GM12878 (cell line): ENCODE results near the gene SHISA9.

Source experiments
- POLR2AphosphoS5 ChIP-seq: IDR thresholded peaks from 2 replicates; pipeline ENCODE4 v1.6.1; 2011; ENCODE audit warnings: mild to moderate bottlenecking, low read length, inconsistent platforms
- SMC3 ChIP-seq: IDR thresholded peaks from 2 replicates; pipeline ENCODE4 v1.6.1; 2011; ENCODE audit warnings: low read length, improper control_type of control experiment, borderline replicate concordance
- TF ChIP-seq, protein P1 (sequence below), 3 experiments: IDR thresholded peaks in 2 of 3; conservative IDR thresholded peaks in 1 of 3; 2 replicates each; pipeline ENCODE4 v1.5.1; 2011; ENCODE audit warnings: low read depth in 3 of 3, low read length in 3 of 3, mild to moderate bottlenecking in 3 of 3, control low read depth in 2 of 3, moderate library complexity in 2 of 3, inconsistent platforms in 1 of 3, mixed read lengths in 1 of 3; ENCODE audit not compliant: control insufficient read depth in 2 of 3, insufficient read depth in 1 of 3; ENCODE audit errors: extremely low read depth in 1 of 3

DNA sequence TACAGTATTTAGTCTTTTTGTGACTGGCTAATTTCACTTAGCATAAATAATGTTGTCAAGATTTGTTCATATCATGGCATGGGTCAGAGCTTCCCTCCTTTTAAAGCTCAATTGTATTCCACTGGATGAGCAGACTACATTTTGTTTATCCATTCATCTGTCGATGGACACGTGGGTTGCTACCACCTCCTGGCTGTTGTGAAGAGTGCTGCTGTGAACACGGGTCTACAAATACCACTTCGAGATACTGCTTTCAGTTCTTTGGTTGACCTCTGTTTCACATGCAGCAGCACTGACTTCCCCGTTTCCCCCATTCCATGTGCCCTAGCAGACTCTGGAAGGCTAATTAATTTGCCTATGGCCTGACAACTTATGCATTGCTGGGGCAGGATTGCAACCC, 285.4 kb downstream of the SHISA9 start:
- TF ChIP-seq, protein P1, sequence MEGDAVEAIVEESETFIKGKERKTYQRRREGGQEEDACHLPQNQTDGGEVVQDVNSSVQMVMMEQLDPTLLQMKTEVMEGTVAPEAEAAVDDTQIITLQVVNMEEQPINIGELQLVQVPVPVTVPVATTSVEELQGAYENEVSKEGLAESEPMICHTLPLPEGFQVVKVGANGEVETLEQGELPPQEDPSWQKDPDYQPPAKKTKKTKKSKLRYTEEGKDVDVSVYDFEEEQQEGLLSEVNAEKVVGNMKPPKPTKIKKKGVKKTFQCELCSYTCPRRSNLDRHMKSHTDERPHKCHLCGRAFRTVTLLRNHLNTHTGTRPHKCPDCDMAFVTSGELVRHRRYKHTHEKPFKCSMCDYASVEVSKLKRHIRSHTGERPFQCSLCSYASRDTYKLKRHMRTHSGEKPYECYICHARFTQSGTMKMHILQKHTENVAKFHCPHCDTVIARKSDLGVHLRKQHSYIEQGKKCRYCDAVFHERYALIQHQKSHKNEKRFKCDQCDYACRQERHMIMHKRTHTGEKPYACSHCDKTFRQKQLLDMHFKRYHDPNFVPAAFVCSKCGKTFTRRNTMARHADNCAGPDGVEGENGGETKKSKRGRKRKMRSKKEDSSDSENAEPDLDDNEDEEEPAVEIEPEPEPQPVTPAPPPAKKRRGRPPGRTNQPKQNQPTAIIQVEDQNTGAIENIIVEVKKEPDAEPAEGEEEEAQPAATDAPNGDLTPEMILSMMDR (IDR thresholded peaks at IDR 0.05 in 2 of 3, conservative IDR thresholded peaks at IDR 0.05 in 1 of 3; ENCODE audit: control insufficient read depth in 2 of 3, extremely low read depth in 1 of 3, insufficient read depth in 1 of 3, low read depth in 3 of 3, low read length in 3 of 3), result no peak
- TF ChIP-seq SMC3, result no peak
- no peak for TF ChIP-seq POLR2AphosphoS5
